HG02798 (cell line): ENCODE data around the gene RNF224.

Experiments
- ATAC-seq: cut with Tn5 transposase; IDR thresholded peaks from one replicate; pipeline ENCODE4 v1.9.1; 2021; ENCODE audit warnings: mild to moderate bottlenecking; ENCODE audit not compliant: unreplicated experiment, poor library complexity

Gene RNF224

GRCh38 chr9:137227054-137227852, at the start of gene RNF224:
TSS of gene RNF224 (plus strand) at chr9:137227502. CDS start at chr9:137228336, 834 bp downstream.
- no peak for ATAC-seq

- ATAC-seq = no peak
These were observed 48.9 kb upstream of the RNF224 start for GRCh38 chr9:137178201-137178938.

GRCh38 chr9:137178939-137179630, 48.2 kb upstream of the RNF224 start:
- no peak for ATAC-seq

- no peak for ATAC-seq
These were observed 47.5 kb upstream of the RNF224 start for GRCh38 chr9:137179761-137180160.

GRCh38 chr9:137180491-137180890, 46.8 kb upstream of the RNF224 start:
- no peak for ATAC-seq

GRCh38 chr9:137181680-137182079, 45.6 kb upstream of the RNF224 start:
- no peak for ATAC-seq

- no peak for ATAC-seq
These were observed 44.5 kb upstream of the RNF224 start for GRCh38 chr9:137182836-137183235.

- ATAC-seq = no peak
These were observed 43.2 kb upstream of the RNF224 start for GRCh38 chr9:137183980-137184595.

GRCh38 chr9:137184881-137185660, 42.2 kb upstream of the RNF224 start:
- ATAC-seq = no peak

- ATAC-seq = no peak
These were observed 41.4 kb upstream of the RNF224 start for GRCh38 chr9:137185921-137186320.

GRCh38 chr9:137186385-137186784, 40.9 kb upstream of the RNF224 start:
- ATAC-seq = no peak

GRCh38 chr9:137187386-137187785, 39.9 kb upstream of the RNF224 start:
- ATAC-seq = no peak

GRCh38 chr9:137188086-137188489, 39.2 kb upstream of the RNF224 start:
- no peak for ATAC-seq

- ATAC-seq = peak; percentile 89
These were observed 38.6 kb upstream of the RNF224 start, which contains the start of the genes ANAPC2 and SSNA1 for GRCh38 chr9:137188490-137189296. TSS of gene ANAPC2 (minus strand) at chr9:137188560. CDS start at chr9:137188532, 28 bp downstream. TSS of gene SSNA1 (plus strand) at chr9:137188676. CDS start at chr9:137188727, 51 bp downstream.

GRCh38 chr9:137189297-137190295, 37.7 kb upstream of the RNF224 start:
- no peak for ATAC-seq

- no peak for ATAC-seq
These were observed 36.9 kb upstream of the RNF224 start for GRCh38 chr9:137190315-137190856.

- no peak for ATAC-seq
These were observed 36.1 kb upstream of the RNF224 start for GRCh38 chr9:137191245-137191644.
